ENCODE results near the gene RAB7A. TPM values are rescaled to one million over a fixed set of nuclear protein-coding genes. Genes with fewer than 3 reads are reported as not detected.

The RAB7A gene
- polyA plus RNA-seq, 3 donors: 192 to 261 (median 223) TPM

GRCh38 chr3:128820252-128820839 lies 94.4 kb downstream of the RAB7A start:
- WGBS (ENCODE audit: insufficient coverage): 98% methylated on average over 5 of the region's 7 CpGs
- H3K9me3 ChIP-seq (replicated peaks in 1 of 2; ENCODE audit: control insufficient read depth in 1 of 2, insufficient read depth in 1 of 2, low read length in 2 of 2): no peaks in the 10 kb centered on the region
- Mint-ChIP-seq H3K36me3 (peaks cover 62 to 79% of the 10 kb centered on the region in 2 donors), H3K27me3 (ENCODE audit: low read depth in 3 of 3) (no peaks in the 10 kb centered on the region), H3K4me3 (no peak overlapping the region), H3K4me1 (peaks cover 2% of the 10 kb centered on the region), H3K9me3 (no peaks in the 10 kb centered on the region), H3K27ac (peak overlapping the region in 2 of 7 donors; percentile 4 to 40)
- H3K4me3 ChIP-seq (replicated peaks in 1 of 3; ENCODE audit: low read depth in 2 of 3, low read length in 3 of 3): no peak overlapping the region
- no peaks in the 10 kb centered on the region for H3K27me3 ChIP-seq (ENCODE audit: control insufficient read depth in 2 of 2, insufficient read depth in 2 of 2, low read length in 2 of 2)
- H3K9ac ChIP-seq (ENCODE audit: insufficient read depth, low read length, poor library complexity, severe bottlenecking): no peak overlapping the region
- no peak for DNase-seq
- no peak overlapping the region for H2AFZ ChIP-seq (ENCODE audit: insufficient read depth, low read depth, low read length, poor library complexity, severe bottlenecking)
- peaks cover 32 to 76% of the 10 kb centered on the region in 2 donors for H3K36me3 ChIP-seq (replicated peaks in 1 of 2; ENCODE audit: control insufficient read depth in 1 of 2, insufficient read depth in 2 of 2, low read length in 2 of 2)
- no peaks in the 10 kb centered on the region for H3K4me1 ChIP-seq (ENCODE audit: control insufficient read depth in 1 of 2, insufficient read depth in 2 of 2, low read length in 2 of 2)
- peaks cover 5% of the 10 kb centered on the region for H3K79me2 ChIP-seq (ENCODE audit: insufficient read depth, low read length)
- intact Hi-C loops (cut with micrococcal nuclease): no loop called here
- peaks cover 31% of the 10 kb centered on the region for H4K20me1 ChIP-seq (ENCODE audit: insufficient read depth, low read length)
- H3K4me2 ChIP-seq (replicated peaks; ENCODE audit: extremely low read depth, low read length, poor library complexity, severe bottlenecking): no peak overlapping the region
- H3K27ac ChIP-seq (ENCODE audit: low read depth in 1 of 2, low read length in 2 of 2): no peak overlapping the region
- no peak for TF ChIP-seq CTCF (IDR thresholded peaks at IDR 0.05)

GRCh38 chr3:128823008-128823407 lies 97.0 kb downstream of the RAB7A start:
- no peaks in the 10 kb centered on the region for H3K79me2 ChIP-seq (ENCODE audit: insufficient read depth, low read length)
- DNase-seq: no peak
- intact Hi-C loops (cut with micrococcal nuclease): no loop called here
- no peak overlapping the region for H3K27ac ChIP-seq (ENCODE audit: low read depth in 1 of 2, low read length in 2 of 2)
- H2AFZ ChIP-seq (ENCODE audit: insufficient read depth, low read depth, low read length, poor library complexity, severe bottlenecking): no peak overlapping the region
- H3K4me3 ChIP-seq (replicated peaks in 1 of 3; ENCODE audit: low read depth in 2 of 3, low read length in 3 of 3): no peak overlapping the region
- H3K36me3 Mint-ChIP-seq: peaks cover 39 to 54% of the 10 kb centered on the region in 2 donors
- no peaks in the 10 kb centered on the region for H3K4me1 ChIP-seq (ENCODE audit: control insufficient read depth in 1 of 2, insufficient read depth in 2 of 2, low read length in 2 of 2)
- WGBS (ENCODE audit: insufficient coverage): 95% methylated on average over 4 of the region's 6 CpGs
- TF ChIP-seq CTCF (IDR thresholded peaks at IDR 0.05): no peak
- H3K9me3 ChIP-seq (replicated peaks in 1 of 2; ENCODE audit: control insufficient read depth in 1 of 2, insufficient read depth in 1 of 2, low read length in 2 of 2): no peaks in the 10 kb centered on the region
- no peaks in the 10 kb centered on the region for H3K9me3 Mint-ChIP-seq
- no peaks in the 10 kb centered on the region for H3K27me3 ChIP-seq (ENCODE audit: control insufficient read depth in 2 of 2, insufficient read depth in 2 of 2, low read length in 2 of 2)
- H3K4me3 Mint-ChIP-seq: no peak overlapping the region
- no peak overlapping the region for H3K9ac ChIP-seq (ENCODE audit: insufficient read depth, low read length, poor library complexity, severe bottlenecking)
- no peak overlapping the region for H3K27ac Mint-ChIP-seq
- H3K4me2 ChIP-seq (replicated peaks; ENCODE audit: extremely low read depth, low read length, poor library complexity, severe bottlenecking): no peak overlapping the region
- H3K4me1 Mint-ChIP-seq: no peaks in the 10 kb centered on the region
- peaks cover 17 to 53% of the 10 kb centered on the region in 2 donors for H3K36me3 ChIP-seq (replicated peaks in 1 of 2; ENCODE audit: control insufficient read depth in 1 of 2, insufficient read depth in 2 of 2, low read length in 2 of 2)
- H3K27me3 Mint-ChIP-seq (ENCODE audit: low read depth in 3 of 3): peaks cover 0 to 3% (median 0%) of the 10 kb centered on the region in 3 donors
- peaks cover 19% of the 10 kb centered on the region for H4K20me1 ChIP-seq (ENCODE audit: insufficient read depth, low read length)

Measured in CD14-positive monocyte (primary cell).